IgD-negative memory B cell (primary cell): ENCODE data around the gene FCER2. TPM values are rescaled to one million over a fixed set of nuclear protein-coding genes. Genes with fewer than 3 reads are reported as not detected.

Source experiments
- H3K27ac Mint-ChIP-seq, 3 donors: one replicate each; pipeline ENCODE4 v1.8.0; 2020 to 2022; ENCODE audit warnings: mild to moderate bottlenecking in 3 of 3, mixed read lengths in 3 of 3, moderate library complexity in 1 of 3
- H3K27me3 Mint-ChIP-seq: one replicate; pipeline ENCODE4 v1.8.0; 2021; ENCODE audit warnings: mixed read lengths
- H3K36me3 Mint-ChIP-seq: one replicate; pipeline ENCODE4 v1.8.0; 2020; ENCODE audit warnings: mild to moderate bottlenecking, mixed read lengths
- H3K4me1 Mint-ChIP-seq, 3 donors: one replicate each; pipeline ENCODE4 v1.8.0; 2020 to 2022; ENCODE audit warnings: mixed read lengths in 3 of 3, mild to moderate bottlenecking in 1 of 3
- H3K4me3 Mint-ChIP-seq, 4 donors: one replicate each; pipeline ENCODE4 v1.8.0; 2020 to 2022; ENCODE audit warnings: mild to moderate bottlenecking in 4 of 4, mixed read lengths in 4 of 4, moderate library complexity in 3 of 4
- H3K9me3 Mint-ChIP-seq, 3 donors: one replicate each; pipeline ENCODE4 v1.8.0; 2020 to 2021; ENCODE audit warnings: mixed read lengths in 3 of 3, mild to moderate bottlenecking in 1 of 3
- polyA plus RNA-seq: library from polyadenylated mRNA; unstranded; fragments of 300-500 nt; fragmentation: Illumina TruSeq; gene quantifications from one replicate; pipeline ENCODE4 v1.2.3, GENCODE V29; 2021

Gene FCER2
- polyA plus RNA-seq, 1 donor from 2014 or later, result 197 TPM

GRCh38 chr19:7725791-7726190 lies 23.9 kb upstream of the FCER2 start:
- no peak overlapping the region for H3K4me3 Mint-ChIP-seq
- H3K9me3 Mint-ChIP-seq, result peaks cover 0 to 2% (median 2%) of the 10 kb centered on the region in 3 donors
- no peaks in the 10 kb centered on the region for H3K36me3 Mint-ChIP-seq
- peaks cover 31% of the 10 kb centered on the region for H3K27me3 Mint-ChIP-seq
- H3K27ac Mint-ChIP-seq, result no peak overlapping the region
- peaks cover 4 to 14% (median 13%) of the 10 kb centered on the region in 3 donors for H3K4me1 Mint-ChIP-seq

- Mint-ChIP-seq H3K4me1 (peaks cover 9 to 17% (median 16%) of the 10 kb centered on the region in 3 donors), H3K27ac (no peak overlapping the region), H3K9me3 (peaks cover 0 to 2% (median under 1%) of the 10 kb centered on the region in 3 donors), H3K27me3 (peaks cover 6% of the 10 kb centered on the region), H3K4me3 (peak overlapping the region in 1 of 4 donors; percentile 39), H3K36me3 (no peaks in the 10 kb centered on the region)
These were observed 20.3 kb upstream of the FCER2 start for GRCh38 chr19:7722231-7722651.

- no peaks in the 10 kb centered on the region for H3K36me3 Mint-ChIP-seq
- no peak overlapping the region for H3K4me3 Mint-ChIP-seq
- peak overlapping the region in 2 of 3 donors; percentile 6 to 71 for H3K27ac Mint-ChIP-seq
- H3K4me1 Mint-ChIP-seq, result peaks cover 14 to 27% (median 27%) of the 10 kb centered on the region in 3 donors
- H3K9me3 Mint-ChIP-seq, result peaks cover 0 to 5% (median 2%) of the 10 kb centered on the region in 3 donors
- peaks cover 3% of the 10 kb centered on the region for H3K27me3 Mint-ChIP-seq
These were observed 18.4 kb upstream of the FCER2 start for GRCh38 chr19:7720351-7720750.

- Mint-ChIP-seq H3K4me1 (peaks cover 26 to 35% (median 34%) of the 10 kb centered on the region in 3 donors), H3K36me3 (no peaks in the 10 kb centered on the region), H3K4me3 (peak overlapping the region in 3 of 4 donors; percentile 66 to 83 (median 73)), H3K27me3 (peaks cover 3% of the 10 kb centered on the region), H3K9me3 (peaks cover 0 to 5% (median 0%) of the 10 kb centered on the region in 3 donors), H3K27ac (peak overlapping the region in 2 of 3 donors; percentile 71 to 94)
These were observed 16.7 kb upstream of the FCER2 start for GRCh38 chr19:7718668-7719067.

GRCh38 chr19:7716762-7717161 lies 14.8 kb upstream of the FCER2 start:
- Mint-ChIP-seq H3K4me3 (no peak overlapping the region), H3K4me1 (peaks cover 23 to 29% (median 26%) of the 10 kb centered on the region in 3 donors), H3K27ac (peak overlapping the region in 1 of 3 donors; percentile 68), H3K27me3 (peaks cover 3% of the 10 kb centered on the region), H3K36me3 (no peaks in the 10 kb centered on the region), H3K9me3 (peaks cover 0 to 5% (median 0%) of the 10 kb centered on the region in 3 donors)

- no peaks in the 10 kb centered on the region for H3K36me3 Mint-ChIP-seq
- H3K27me3 Mint-ChIP-seq, result peaks cover 1% of the 10 kb centered on the region
- no peak overlapping the region for H3K27ac Mint-ChIP-seq
- peak overlapping the region in 1 of 4 donors; percentile 89 for H3K4me3 Mint-ChIP-seq
- peaks cover 24 to 30% (median 28%) of the 10 kb centered on the region in 3 donors for H3K4me1 Mint-ChIP-seq
- H3K9me3 Mint-ChIP-seq, result peaks cover 0 to 5% (median 0%) of the 10 kb centered on the region in 3 donors
These were observed 13.7 kb upstream of the FCER2 start for GRCh38 chr19:7715671-7716070.

- Mint-ChIP-seq H3K36me3 (no peaks in the 10 kb centered on the region), H3K27ac (peak overlapping the region in 1 of 3 donors; percentile 34), H3K4me1 (peaks cover 36 to 47% (median 44%) of the 10 kb centered on the region in 3 donors), H3K27me3 (peaks cover 4% of the 10 kb centered on the region), H3K4me3 (peak overlapping the region in 3 of 4 donors; percentile 30 to 48 (median 46)), H3K9me3 (no peaks in the 10 kb centered on the region)
These were observed 8.7 kb upstream of the FCER2 start for GRCh38 chr19:7710616-7711015.

- Mint-ChIP-seq H3K4me3 (peak overlapping the region in 3 of 4 donors; percentile 30 to 70 (median 48)), H3K4me1 (peaks cover 37 to 47% (median 46%) of the 10 kb centered on the region in 3 donors), H3K27ac (peak overlapping the region in 1 of 3 donors; percentile 34), H3K36me3 (no peaks in the 10 kb centered on the region), H3K9me3 (no peaks in the 10 kb centered on the region), H3K27me3 (peaks cover 4% of the 10 kb centered on the region)
These were observed 8.1 kb upstream of the FCER2 start for GRCh38 chr19:7709932-7710460.

GRCh38 chr19:7706955-7707456 lies 5.1 kb upstream of the FCER2 start:
- H3K27me3 Mint-ChIP-seq, result peaks cover 4% of the 10 kb centered on the region

GRCh38 chr19:7706188-7706954 lies 4.4 kb upstream of the FCER2 start:
- no peaks in the 10 kb centered on the region for H3K36me3 Mint-ChIP-seq
- peaks cover 46 to 67% (median 58%) of the 10 kb centered on the region in 3 donors for H3K4me1 Mint-ChIP-seq
- H3K9me3 Mint-ChIP-seq, result no peaks in the 10 kb centered on the region
- H3K27ac Mint-ChIP-seq, result peak overlapping the region; percentile 97 to 99 (median 98)
- peaks cover 4% of the 10 kb centered on the region for H3K27me3 Mint-ChIP-seq
- peak overlapping the region; percentile 72 to 94 (median 85) for H3K4me3 Mint-ChIP-seq

More at GRCh38 chr19:7706955-7707456, 5.1 kb upstream of the FCER2 start:
- Mint-ChIP-seq H3K4me1 (peaks cover 43 to 62% (median 52%) of the 10 kb centered on the region in 3 donors), H3K36me3 (no peaks in the 10 kb centered on the region), H3K27ac (peak overlapping the region; percentile 97 to 99 (median 98)), H3K9me3 (no peaks in the 10 kb centered on the region), H3K4me3 (peak overlapping the region; percentile 57 to 94 (median 85))

- peak overlapping the region; percentile 72 to 94 (median 85) for H3K4me3 Mint-ChIP-seq
- H3K27ac Mint-ChIP-seq, result peak overlapping the region; percentile 97 to 99 (median 98)
- H3K36me3 Mint-ChIP-seq, result no peaks in the 10 kb centered on the region
- peaks cover 44 to 64% (median 57%) of the 10 kb centered on the region in 3 donors for H3K4me1 Mint-ChIP-seq
- peaks cover 4% of the 10 kb centered on the region for H3K27me3 Mint-ChIP-seq
- no peaks in the 10 kb centered on the region for H3K9me3 Mint-ChIP-seq
These were observed 3.7 kb upstream of the FCER2 start for GRCh38 chr19:7705387-7706187.

GRCh38 chr19:7704280-7705060 lies 2.5 kb upstream of the FCER2 start:
- no peaks in the 10 kb centered on the region for H3K9me3 Mint-ChIP-seq
- H3K4me3 Mint-ChIP-seq, result peak overlapping the region in 2 of 4 donors; percentile 77 to 94
- no peaks in the 10 kb centered on the region for H3K36me3 Mint-ChIP-seq
- peaks cover 43 to 65% (median 62%) of the 10 kb centered on the region in 3 donors for H3K4me1 Mint-ChIP-seq
- H3K27ac Mint-ChIP-seq, result peak overlapping the region; percentile 97 to 99 (median 98)
- peaks cover 4% of the 10 kb centered on the region for H3K27me3 Mint-ChIP-seq

- Mint-ChIP-seq H3K27me3 (peaks cover 4% of the 10 kb centered on the region), H3K27ac (peak overlapping the region; percentile 76 to 99 (median 97)), H3K36me3 (no peaks in the 10 kb centered on the region), H3K9me3 (no peaks in the 10 kb centered on the region), H3K4me1 (peaks cover 41 to 64% (median 62%) of the 10 kb centered on the region in 3 donors), H3K4me3 (peak overlapping the region in 3 of 4 donors; percentile 36 to 65 (median 47))
These were observed 1.4 kb upstream of the FCER2 start for GRCh38 chr19:7703332-7703731.
